Kidney epithelial cell (primary cell): Measurements from ENCODE around the gene XBP1. TPM values are rescaled to one million over a fixed set of nuclear protein-coding genes. Genes with fewer than 3 reads are reported as not detected.

ENCODE experiments used
- DNase-seq: peaks from one replicate; pipeline ENCODE4 v3.0.0-alpha.2; 2010; ENCODE audit warnings: low read depth
- H3K27me3 ChIP-seq: 2 replicates; pipeline ENCODE4 v1.6.0; 2011; ENCODE audit warnings: low read length; ENCODE audit not compliant: control insufficient read depth, insufficient read depth
- H3K36me3 ChIP-seq: 2 replicates; pipeline ENCODE4 v1.5.1; 2011; ENCODE audit warnings: low read length; ENCODE audit not compliant: control insufficient read depth, insufficient read depth
- H3K4me3 ChIP-seq: 2 replicates; pipeline ENCODE4 v1.5.1; 2011; ENCODE audit warnings: low read depth, mild to moderate bottlenecking, control low read depth, low read length
- CTCF ChIP-seq: IDR thresholded peaks from 2 replicates; pipeline ENCODE4 v1.5.1; 2011; ENCODE audit warnings: mild to moderate bottlenecking, moderate library complexity, low read length, control low read depth, inconsistent platforms; ENCODE audit not compliant: insufficient read depth, poor library complexity, severe bottlenecking
- total RNA-seq: library from RNA; depleted of rRNA; stranded (reverse); fragments of >200 nt; gene quantifications from 2 replicates; pipeline ENCODE4 v1.2.3, GENCODE V29; 2015

XBP1 gene
- total RNA-seq, 1 donor from 2014 or later: 291 TPM

DNA sequence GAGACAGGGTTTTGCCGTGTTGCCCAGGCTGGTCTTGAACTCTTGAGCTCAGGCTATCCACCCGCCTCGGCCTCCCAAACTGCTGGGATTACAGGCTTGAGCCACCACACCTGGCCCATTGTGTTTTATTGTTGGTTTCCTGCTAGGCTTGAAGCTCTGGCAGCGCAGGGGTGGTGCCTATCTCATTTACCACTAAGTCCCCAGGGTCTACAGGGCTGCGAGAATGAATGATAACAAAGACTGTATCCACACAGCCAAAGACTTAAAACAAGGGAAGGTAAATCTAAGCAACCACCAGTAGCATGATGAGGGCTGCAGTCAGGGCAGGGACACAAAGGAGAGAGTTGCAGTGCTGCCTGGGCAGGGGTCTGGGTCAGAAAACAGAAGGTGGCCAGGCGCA is 37.3 kb upstream of the XBP1 start:
- TF ChIP-seq CTCF: no peak
- H3K4me3 ChIP-seq: no peak overlapping the region
- H3K27me3 ChIP-seq: no peaks in the 10 kb centered on the region
- DNase-seq: no peak
- H3K36me3 ChIP-seq: no peaks in the 10 kb centered on the region

- H3K4me3 ChIP-seq: no peak overlapping the region
- TF ChIP-seq CTCF: no peak
- H3K27me3 ChIP-seq: no peaks in the 10 kb centered on the region
Measured at GRCh38 chr22:28835630-28836189, 35.3 kb upstream of the XBP1 start.

GRCh38 chr22:28833276-28833923 is 33.0 kb upstream of the XBP1 start:
- H3K27me3 ChIP-seq: no peaks in the 10 kb centered on the region
- H3K36me3 ChIP-seq: no peaks in the 10 kb centered on the region
- no peak for TF ChIP-seq CTCF
- DNase-seq: no peak
- no peak overlapping the region for H3K4me3 ChIP-seq

More at GRCh38 chr22:28835630-28836189, 35.3 kb upstream of the XBP1 start:
- DNase-seq: no peak
- no peaks in the 10 kb centered on the region for H3K36me3 ChIP-seq

DNA sequence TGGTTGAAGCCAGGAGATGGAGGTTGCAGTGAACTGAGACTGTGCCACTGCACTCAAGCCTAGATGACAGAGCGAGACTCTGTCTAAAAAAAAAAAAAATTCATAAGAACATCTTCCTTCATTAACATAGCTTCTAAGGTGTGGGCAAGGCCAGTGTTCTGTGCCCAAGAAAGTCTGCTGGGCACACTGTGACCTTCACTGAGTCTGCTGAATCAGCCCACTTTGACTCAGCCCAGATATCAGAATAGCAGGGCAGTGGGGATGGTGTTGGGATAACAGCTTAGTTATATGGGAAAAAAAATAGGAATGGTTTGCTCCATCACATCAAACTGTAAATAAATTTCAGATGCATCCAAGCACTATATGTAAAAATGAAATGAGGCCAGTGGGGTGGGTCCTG is 32.4 kb upstream of the XBP1 start:
- no peak for TF ChIP-seq CTCF
- H3K4me3 ChIP-seq: no peak overlapping the region
- no peak for DNase-seq
- no peaks in the 10 kb centered on the region for H3K27me3 ChIP-seq
- H3K36me3 ChIP-seq: no peaks in the 10 kb centered on the region

GRCh38 chr22:28831140-28832072 is 31.0 kb upstream of the XBP1 start:
- no peak for TF ChIP-seq CTCF
- H3K27me3 ChIP-seq: no peaks in the 10 kb centered on the region
- H3K36me3 ChIP-seq: no peaks in the 10 kb centered on the region
- no peak overlapping the region for H3K4me3 ChIP-seq
- no peak for DNase-seq
